ENCODE data around the gene USP47.

USP47 gene

GRCh38 chr11:12007230-12007593 is 165.4 kb downstream of the USP47 start:
- ATAC-seq: no peak
- TF ChIP-seq TCF4 (CRISPR knock-in tag; IDR thresholded peaks at IDR 0.05; ENCODE audit: borderline replicate concordance): no peak
- no peak for TF ChIP-seq TSHZ2 (CRISPR knock-in tag; IDR thresholded peaks at IDR 0.05)
- TF ChIP-seq OSR1 (CRISPR knock-in tag; IDR thresholded peaks at IDR 0.05): no peak
- TF ChIP-seq ZC3H10 (CRISPR knock-in tag; IDR thresholded peaks at IDR 0.05): no peak
- no peak for TF ChIP-seq PATZ1 (CRISPR knock-in tag; IDR thresholded peaks at IDR 0.05; ENCODE audit: borderline replicate concordance)
- TF ChIP-seq ZNF8 (CRISPR knock-in tag; IDR thresholded peaks at IDR 0.05): no peak
- TF ChIP-seq, protein P1, sequence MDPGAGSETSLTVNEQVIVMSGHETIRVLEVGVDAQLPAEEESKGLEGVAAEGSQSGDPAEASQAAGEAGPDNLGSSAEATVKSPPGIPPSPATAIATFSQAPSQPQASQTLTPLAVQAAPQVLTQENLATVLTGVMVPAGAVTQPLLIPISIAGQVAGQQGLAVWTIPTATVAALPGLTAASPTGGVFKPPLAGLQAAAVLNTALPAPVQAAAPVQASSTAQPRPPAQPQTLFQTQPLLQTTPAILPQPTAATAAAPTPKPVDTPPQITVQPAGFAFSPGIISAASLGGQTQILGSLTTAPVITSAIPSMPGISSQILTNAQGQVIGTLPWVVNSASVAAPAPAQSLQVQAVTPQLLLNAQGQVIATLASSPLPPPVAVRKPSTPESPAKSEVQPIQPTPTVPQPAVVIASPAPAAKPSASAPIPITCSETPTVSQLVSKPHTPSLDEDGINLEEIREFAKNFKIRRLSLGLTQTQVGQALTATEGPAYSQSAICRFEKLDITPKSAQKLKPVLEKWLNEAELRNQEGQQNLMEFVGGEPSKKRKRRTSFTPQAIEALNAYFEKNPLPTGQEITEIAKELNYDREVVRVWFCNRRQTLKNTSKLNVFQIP (CRISPR knock-in tag; IDR thresholded peaks at IDR 0.05; ENCODE audit: borderline replicate concordance, low read depth): no peak
- TF ChIP-seq, protein P2, sequence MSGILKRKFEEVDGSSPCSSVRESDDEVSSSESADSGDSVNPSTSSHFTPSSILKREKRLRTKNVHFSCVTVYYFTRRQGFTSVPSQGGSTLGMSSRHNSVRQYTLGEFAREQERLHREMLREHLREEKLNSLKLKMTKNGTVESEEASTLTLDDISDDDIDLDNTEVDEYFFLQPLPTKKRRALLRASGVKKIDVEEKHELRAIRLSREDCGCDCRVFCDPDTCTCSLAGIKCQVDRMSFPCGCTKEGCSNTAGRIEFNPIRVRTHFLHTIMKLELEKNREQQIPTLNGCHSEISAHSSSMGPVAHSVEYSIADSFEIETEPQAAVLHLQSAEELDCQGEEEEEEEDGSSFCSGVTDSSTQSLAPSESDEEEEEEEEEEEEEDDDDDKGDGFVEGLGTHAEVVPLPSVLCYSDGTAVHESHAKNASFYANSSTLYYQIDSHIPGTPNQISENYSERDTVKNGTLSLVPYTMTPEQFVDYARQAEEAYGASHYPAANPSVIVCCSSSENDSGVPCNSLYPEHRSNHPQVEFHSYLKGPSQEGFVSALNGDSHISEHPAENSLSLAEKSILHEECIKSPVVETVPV (CRISPR knock-in tag; IDR thresholded peaks at IDR 0.05): no peak

- peak; percentile 63 for ATAC-seq
- TF ChIP-seq PPARA (CRISPR knock-in tag; IDR thresholded peaks at IDR 0.05; ENCODE audit: borderline replicate concordance) (no peak), PATZ1 (CRISPR knock-in tag; IDR thresholded peaks at IDR 0.05; ENCODE audit: borderline replicate concordance) (no peak), ESRRG (CRISPR knock-in tag; IDR thresholded peaks at IDR 0.05) (no peak), SNAI2 (CRISPR knock-in tag; IDR thresholded peaks at IDR 0.05) (no peak), ISL1 (CRISPR knock-in tag; IDR thresholded peaks at IDR 0.05) (no peak), ZNF8 (CRISPR knock-in tag; IDR thresholded peaks at IDR 0.05) (no peak), ARNTL (CRISPR knock-in tag; IDR thresholded peaks at IDR 0.05; ENCODE audit: borderline replicate concordance, low read depth) (no peak), ZNF70 (CRISPR knock-in tag; IDR thresholded peaks at IDR 0.05) (no peak), CREB5 (CRISPR knock-in tag; IDR thresholded peaks at IDR 0.05; ENCODE audit: low read depth) (no peak), CSDC2 (CRISPR knock-in tag; IDR thresholded peaks at IDR 0.05) (no peak), TCF4 (CRISPR knock-in tag; IDR thresholded peaks at IDR 0.05; ENCODE audit: borderline replicate concordance) (no peak), RARB (CRISPR knock-in tag; IDR thresholded peaks at IDR 0.05) (no peak), ZFP3 (CRISPR knock-in tag; IDR thresholded peaks at IDR 0.05) (no peak), TSHZ2 (CRISPR knock-in tag; IDR thresholded peaks at IDR 0.05) (no peak), ZC3H10 (CRISPR knock-in tag; IDR thresholded peaks at IDR 0.05) (no peak), GLIS3 (CRISPR knock-in tag; IDR thresholded peaks at IDR 0.05) (no peak), OSR1 (CRISPR knock-in tag; IDR thresholded peaks at IDR 0.05) (no peak), ZFP30 (CRISPR knock-in tag; IDR thresholded peaks at IDR 0.05) (no peak), ZNF565 (CRISPR knock-in tag; conservative IDR thresholded peaks at IDR 0.05; ENCODE audit: low read depth) (no peak)
- TF ChIP-seq, protein P1 (CRISPR knock-in tag; IDR thresholded peaks at IDR 0.05; ENCODE audit: borderline replicate concordance, low read depth): no peak
Measured at GRCh38 chr11:12007769-12008737, 166.3 kb downstream of the USP47 start, which contains the start of gene DKK3. Gene DKK3 (minus strand): TSS chr11:12008626. CDS start chr11:12008582, 44 bp downstream.

All from SK-N-SH treated with all-trans-retinoic acid at 6 μM for 48 hours (cell line).